ENCODE results near the gene GSTA2. TPM values are rescaled to one million over a fixed set of nuclear protein-coding genes. Genes with fewer than 3 reads are reported as not detected.
"Not testable (repeated sequence)": the region's sequence is repeated elsewhere in the genome, so short reads cannot be mapped to it uniquely, and the experiment has no call there.

The GSTA2 gene
- total RNA-seq, 1 donor from 2014 or later, result not detected

DNA sequence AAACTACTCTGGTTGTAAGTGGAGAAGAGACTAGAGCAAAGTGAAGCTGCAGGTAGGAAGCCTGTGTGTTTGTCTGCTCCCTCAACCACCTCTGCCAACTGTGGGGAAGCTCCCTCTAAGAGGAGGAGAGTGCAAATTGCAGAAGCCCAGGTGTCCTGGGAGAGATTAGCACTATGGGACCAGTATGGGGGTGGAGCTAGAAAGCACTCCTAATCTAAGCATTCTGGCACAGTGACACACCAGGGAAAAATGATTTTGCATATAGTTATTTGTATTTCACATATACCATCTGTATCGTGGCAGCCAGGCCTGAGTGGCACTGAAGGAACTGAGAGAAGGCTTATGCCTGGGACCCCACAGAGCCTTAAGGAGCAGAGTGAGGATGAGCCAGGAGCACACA is 27.6 kb upstream of the GSTA2 start:
- Mint-ChIP-seq H3K27me3 (ENCODE audit: unreplicated experiment) (peaks cover 3% of the 10 kb centered on the region), H3K4me1 (ENCODE audit: unreplicated experiment) (no peaks in the 10 kb centered on the region), H3K36me3 (ENCODE audit: low read depth, unreplicated experiment) (peaks cover 5% of the 10 kb centered on the region), H3K9me3 (ENCODE audit: unreplicated experiment) (peaks cover 5% of the 10 kb centered on the region), H3K4me3 (ENCODE audit: unreplicated experiment) (no peak overlapping the region), H3K27ac (ENCODE audit: unreplicated experiment) (no peak overlapping the region)
- DNase-seq (ENCODE audit: low spot score), result no peak
- TF ChIP-seq, protein P1, sequence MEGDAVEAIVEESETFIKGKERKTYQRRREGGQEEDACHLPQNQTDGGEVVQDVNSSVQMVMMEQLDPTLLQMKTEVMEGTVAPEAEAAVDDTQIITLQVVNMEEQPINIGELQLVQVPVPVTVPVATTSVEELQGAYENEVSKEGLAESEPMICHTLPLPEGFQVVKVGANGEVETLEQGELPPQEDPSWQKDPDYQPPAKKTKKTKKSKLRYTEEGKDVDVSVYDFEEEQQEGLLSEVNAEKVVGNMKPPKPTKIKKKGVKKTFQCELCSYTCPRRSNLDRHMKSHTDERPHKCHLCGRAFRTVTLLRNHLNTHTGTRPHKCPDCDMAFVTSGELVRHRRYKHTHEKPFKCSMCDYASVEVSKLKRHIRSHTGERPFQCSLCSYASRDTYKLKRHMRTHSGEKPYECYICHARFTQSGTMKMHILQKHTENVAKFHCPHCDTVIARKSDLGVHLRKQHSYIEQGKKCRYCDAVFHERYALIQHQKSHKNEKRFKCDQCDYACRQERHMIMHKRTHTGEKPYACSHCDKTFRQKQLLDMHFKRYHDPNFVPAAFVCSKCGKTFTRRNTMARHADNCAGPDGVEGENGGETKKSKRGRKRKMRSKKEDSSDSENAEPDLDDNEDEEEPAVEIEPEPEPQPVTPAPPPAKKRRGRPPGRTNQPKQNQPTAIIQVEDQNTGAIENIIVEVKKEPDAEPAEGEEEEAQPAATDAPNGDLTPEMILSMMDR (IDR thresholded peaks at IDR 0.05; ENCODE audit: unreplicated experiment), result no peak

DNA sequence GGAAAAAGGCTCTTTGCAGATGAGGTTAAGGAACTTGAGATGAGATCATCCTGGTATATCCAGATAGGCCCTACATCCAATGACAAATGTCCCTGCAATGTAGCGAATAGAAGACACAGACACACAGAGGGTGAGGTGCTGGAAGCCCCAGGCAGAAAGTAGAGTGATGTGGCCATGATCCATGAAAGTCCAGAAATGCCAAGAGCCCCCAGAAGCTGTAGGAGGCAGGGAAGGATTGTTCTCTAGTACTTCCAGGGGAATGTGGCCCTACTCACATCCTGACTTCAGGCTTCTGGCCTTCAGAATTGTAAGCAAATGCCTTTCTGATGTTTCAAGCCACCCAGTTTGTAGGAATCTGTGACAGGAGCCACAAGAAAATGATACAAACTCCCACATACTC is 26.4 kb upstream of the GSTA2 start:
- H3K27ac Mint-ChIP-seq (ENCODE audit: unreplicated experiment), result not testable (repeated sequence)

GRCh38 chr6:52788478-52788877 is 25.2 kb upstream of the GSTA2 start:
- H3K27me3 Mint-ChIP-seq (ENCODE audit: unreplicated experiment), result peaks cover 3% of the 10 kb centered on the region
- H3K36me3 Mint-ChIP-seq (ENCODE audit: low read depth, unreplicated experiment), result peaks cover 5% of the 10 kb centered on the region
- no peak overlapping the region for H3K4me3 Mint-ChIP-seq (ENCODE audit: unreplicated experiment)
- no peaks in the 10 kb centered on the region for H3K4me1 Mint-ChIP-seq (ENCODE audit: unreplicated experiment)
- H3K27ac Mint-ChIP-seq (ENCODE audit: unreplicated experiment), result no peak overlapping the region
- H3K9me3 Mint-ChIP-seq (ENCODE audit: unreplicated experiment), result peaks cover 5% of the 10 kb centered on the region
- TF ChIP-seq, protein P1 (IDR thresholded peaks at IDR 0.05; ENCODE audit: unreplicated experiment), result no peak
- DNase-seq (ENCODE audit: low spot score), result no peak

More for the DNA sequence above, 26.4 kb upstream of the GSTA2 start:
- not testable (repeated sequence) for H3K9me3 Mint-ChIP-seq (ENCODE audit: unreplicated experiment); H3K36me3 Mint-ChIP-seq (ENCODE audit: low read depth, unreplicated experiment); DNase-seq (ENCODE audit: low spot score); H3K27me3 Mint-ChIP-seq (ENCODE audit: unreplicated experiment); H3K4me3 Mint-ChIP-seq (ENCODE audit: unreplicated experiment); H3K4me1 Mint-ChIP-seq (ENCODE audit: unreplicated experiment)

GRCh38 chr6:52787917-52788316 is 24.6 kb upstream of the GSTA2 start:
- H3K4me3 Mint-ChIP-seq (ENCODE audit: unreplicated experiment), result no peak overlapping the region
- no peaks in the 10 kb centered on the region for H3K27me3 Mint-ChIP-seq (ENCODE audit: unreplicated experiment)
- H3K9me3 Mint-ChIP-seq (ENCODE audit: unreplicated experiment), result no peaks in the 10 kb centered on the region
- TF ChIP-seq, protein P1 (IDR thresholded peaks at IDR 0.05; ENCODE audit: unreplicated experiment), result no peak
- H3K36me3 Mint-ChIP-seq (ENCODE audit: low read depth, unreplicated experiment), result peaks cover 5% of the 10 kb centered on the region
- DNase-seq (ENCODE audit: low spot score), result no peak
- H3K4me1 Mint-ChIP-seq (ENCODE audit: unreplicated experiment), result no peaks in the 10 kb centered on the region
- no peak overlapping the region for H3K27ac Mint-ChIP-seq (ENCODE audit: unreplicated experiment)

- no peaks in the 10 kb centered on the region for H3K36me3 Mint-ChIP-seq (ENCODE audit: low read depth, unreplicated experiment)
- H3K27me3 Mint-ChIP-seq (ENCODE audit: unreplicated experiment), result no peaks in the 10 kb centered on the region
- no peak for DNase-seq (ENCODE audit: low spot score)
- TF ChIP-seq, protein P1 (IDR thresholded peaks at IDR 0.05; ENCODE audit: unreplicated experiment), result no peak
- H3K9me3 Mint-ChIP-seq (ENCODE audit: unreplicated experiment), result no peaks in the 10 kb centered on the region
- H3K4me3 Mint-ChIP-seq (ENCODE audit: unreplicated experiment), result no peak overlapping the region
- no peak overlapping the region for H3K27ac Mint-ChIP-seq (ENCODE audit: unreplicated experiment)
- H3K4me1 Mint-ChIP-seq (ENCODE audit: unreplicated experiment), result no peaks in the 10 kb centered on the region
Measured at GRCh38 chr6:52786249-52786956, 23.1 kb upstream of the GSTA2 start.

- not testable (repeated sequence) for H3K9me3 Mint-ChIP-seq (ENCODE audit: unreplicated experiment); DNase-seq (ENCODE audit: low spot score); H3K36me3 Mint-ChIP-seq (ENCODE audit: low read depth, unreplicated experiment); H3K27ac Mint-ChIP-seq (ENCODE audit: unreplicated experiment); H3K4me1 Mint-ChIP-seq (ENCODE audit: unreplicated experiment); H3K27me3 Mint-ChIP-seq (ENCODE audit: unreplicated experiment); H3K4me3 Mint-ChIP-seq (ENCODE audit: unreplicated experiment)
Measured at GRCh38 chr6:52782696-52783274, 19.5 kb upstream of the GSTA2 start.

GRCh38 chr6:52782209-52782608 is 18.9 kb upstream of the GSTA2 start:
- H3K27ac Mint-ChIP-seq (ENCODE audit: unreplicated experiment); H3K4me3 Mint-ChIP-seq (ENCODE audit: unreplicated experiment); H3K9me3 Mint-ChIP-seq (ENCODE audit: unreplicated experiment); H3K4me1 Mint-ChIP-seq (ENCODE audit: unreplicated experiment); H3K27me3 Mint-ChIP-seq (ENCODE audit: unreplicated experiment); H3K36me3 Mint-ChIP-seq (ENCODE audit: low read depth, unreplicated experiment); DNase-seq (ENCODE audit: low spot score): not testable (repeated sequence)
